ENCODE results near the gene SLFN13. TPM values are rescaled to one million over a fixed set of nuclear protein-coding genes. Genes with fewer than 3 reads are reported as not detected.

Gene SLFN13
- total and polyA plus RNA-seq, 2 of the 4 experiments (the other 2 are of a cell fraction): 1.7 to 3.9 TPM

DNA sequence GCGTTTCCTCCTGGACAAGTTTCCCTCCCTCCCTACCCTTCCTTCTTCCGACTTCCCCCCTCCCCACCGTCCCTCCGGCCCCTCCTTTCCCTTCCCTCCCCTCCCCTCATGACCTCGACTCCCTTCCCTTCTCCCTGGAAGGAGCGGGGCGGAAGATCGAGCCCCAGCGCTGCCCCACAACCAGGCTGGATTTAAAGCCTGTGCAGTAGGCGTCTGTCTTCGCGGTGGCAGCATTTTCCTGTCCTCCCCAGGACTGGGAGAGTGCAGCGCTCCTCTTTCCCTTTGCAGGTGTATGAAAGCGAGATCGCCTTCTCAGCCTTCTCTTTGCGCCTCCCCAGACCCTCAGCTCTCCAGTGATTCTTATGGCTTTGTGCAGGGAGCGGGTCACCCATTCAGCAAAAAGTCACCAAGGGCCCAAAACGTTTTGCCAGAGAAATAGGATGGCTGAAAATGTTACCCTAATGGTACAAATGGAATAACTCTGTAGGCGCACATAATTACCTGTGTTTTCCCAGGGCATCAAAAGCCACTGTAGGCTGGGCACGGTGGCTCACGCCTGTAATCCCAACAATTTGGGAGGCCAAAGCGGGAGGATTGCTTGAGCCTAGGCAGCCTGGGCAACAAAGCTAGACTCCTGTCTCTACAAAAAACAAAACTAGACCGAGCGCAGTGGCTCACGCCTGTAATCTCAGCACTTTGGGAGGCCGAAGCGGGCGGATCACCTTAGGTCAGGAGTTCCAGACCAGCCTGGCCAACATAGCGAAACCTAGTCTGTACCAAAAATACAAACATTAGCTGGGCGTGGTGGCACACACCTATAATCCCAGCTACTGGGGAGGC lies 48.1 kb upstream of the SLFN13 start:
- TF ChIP-seq, protein P1, sequence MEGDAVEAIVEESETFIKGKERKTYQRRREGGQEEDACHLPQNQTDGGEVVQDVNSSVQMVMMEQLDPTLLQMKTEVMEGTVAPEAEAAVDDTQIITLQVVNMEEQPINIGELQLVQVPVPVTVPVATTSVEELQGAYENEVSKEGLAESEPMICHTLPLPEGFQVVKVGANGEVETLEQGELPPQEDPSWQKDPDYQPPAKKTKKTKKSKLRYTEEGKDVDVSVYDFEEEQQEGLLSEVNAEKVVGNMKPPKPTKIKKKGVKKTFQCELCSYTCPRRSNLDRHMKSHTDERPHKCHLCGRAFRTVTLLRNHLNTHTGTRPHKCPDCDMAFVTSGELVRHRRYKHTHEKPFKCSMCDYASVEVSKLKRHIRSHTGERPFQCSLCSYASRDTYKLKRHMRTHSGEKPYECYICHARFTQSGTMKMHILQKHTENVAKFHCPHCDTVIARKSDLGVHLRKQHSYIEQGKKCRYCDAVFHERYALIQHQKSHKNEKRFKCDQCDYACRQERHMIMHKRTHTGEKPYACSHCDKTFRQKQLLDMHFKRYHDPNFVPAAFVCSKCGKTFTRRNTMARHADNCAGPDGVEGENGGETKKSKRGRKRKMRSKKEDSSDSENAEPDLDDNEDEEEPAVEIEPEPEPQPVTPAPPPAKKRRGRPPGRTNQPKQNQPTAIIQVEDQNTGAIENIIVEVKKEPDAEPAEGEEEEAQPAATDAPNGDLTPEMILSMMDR (conservative IDR thresholded peaks at IDR 0.05; ENCODE audit: low read depth, low read length): no peak
- TF ChIP-seq NFE2L2 (IDR thresholded peaks at IDR 0.05; ENCODE audit: low read depth, low read length) (no peak), RCOR1 (IDR thresholded peaks at IDR 0.05; ENCODE audit: insufficient replicate concordance, low read length) (no peak), SMC3 (IDR thresholded peaks at IDR 0.05; ENCODE audit: low read depth, low read length) (no peak), RAD21 (IDR thresholded peaks at IDR 0.05; ENCODE audit: low read length) (no peak), MAFK (IDR thresholded peaks at IDR 0.05; ENCODE audit: low read depth, low read length) (no peak), FOS (IDR thresholded peaks at IDR 0.05; ENCODE audit: low read depth, low read length) (no peak), RFX5 (IDR thresholded peaks at IDR 0.05; ENCODE audit: low read depth, low read length) (no peak)
- TF ChIP-seq, protein P2, sequence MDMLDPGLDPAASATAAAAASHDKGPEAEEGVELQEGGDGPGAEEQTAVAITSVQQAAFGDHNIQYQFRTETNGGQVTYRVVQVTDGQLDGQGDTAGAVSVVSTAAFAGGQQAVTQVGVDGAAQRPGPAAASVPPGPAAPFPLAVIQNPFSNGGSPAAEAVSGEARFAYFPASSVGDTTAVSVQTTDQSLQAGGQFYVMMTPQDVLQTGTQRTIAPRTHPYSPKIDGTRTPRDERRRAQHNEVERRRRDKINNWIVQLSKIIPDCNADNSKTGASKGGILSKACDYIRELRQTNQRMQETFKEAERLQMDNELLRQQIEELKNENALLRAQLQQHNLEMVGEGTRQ (IDR thresholded peaks at IDR 0.05; ENCODE audit: low read depth, low read length): no peak
- TF ChIP-seq, protein P3, sequence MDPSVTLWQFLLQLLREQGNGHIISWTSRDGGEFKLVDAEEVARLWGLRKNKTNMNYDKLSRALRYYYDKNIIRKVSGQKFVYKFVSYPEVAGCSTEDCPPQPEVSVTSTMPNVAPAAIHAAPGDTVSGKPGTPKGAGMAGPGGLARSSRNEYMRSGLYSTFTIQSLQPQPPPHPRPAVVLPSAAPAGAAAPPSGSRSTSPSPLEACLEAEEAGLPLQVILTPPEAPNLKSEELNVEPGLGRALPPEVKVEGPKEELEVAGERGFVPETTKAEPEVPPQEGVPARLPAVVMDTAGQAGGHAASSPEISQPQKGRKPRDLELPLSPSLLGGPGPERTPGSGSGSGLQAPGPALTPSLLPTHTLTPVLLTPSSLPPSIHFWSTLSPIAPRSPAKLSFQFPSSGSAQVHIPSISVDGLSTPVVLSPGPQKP (IDR thresholded peaks at IDR 0.05; ENCODE audit: borderline replicate concordance, low read depth, low read length): no peak
- POLR2A ChIA-PET (ENCODE audit: unreplicated experiment): no interaction called here
- no TSS peak for BruUV-seq (replicated peaks)

More for the DNA sequence above, 48.1 kb upstream of the SLFN13 start:
- no peak overlapping the region for H3K4me3 ChIP-seq (ENCODE audit: insufficient read depth, low read depth, low read length)
- 67% methylated on average over 9 of the region's 30 CpGs; no CpG with 5 or more reads in 1 of the 2 experiments for WGBS, 2 experiments (ENCODE audit: extremely low coverage in 2 of 2, insufficient read length in 1 of 2)
- intact Hi-C loops (cut with micrococcal nuclease) (no loop called here), in situ Hi-C loops (cut with MboI; ENCODE audit: low sequenced_read_pairs) (no loop called here), dilution Hi-C loops (cut with HindIII; ENCODE audit: low sequenced_read_pairs, unreplicated experiment) (no loop called here)
- no peak overlapping the region for H3K14ac ChIP-seq (replicated peaks; ENCODE audit: low read depth, low read length)
- no peak overlapping the region for H4K91ac ChIP-seq (ENCODE audit: insufficient read depth, low read depth, low read length)
- no peak overlapping the region for H4K5ac ChIP-seq (ENCODE audit: low read depth, low read length)
- H2AFZ ChIP-seq (replicated peaks; ENCODE audit: low read length, poor library complexity): no peak overlapping the region
- no peaks in the 10 kb centered on the region for H3K79me1 ChIP-seq (ENCODE audit: low read depth in 1 of 2, low read length in 2 of 2)
- no peak overlapping the region for H3K18ac ChIP-seq (ENCODE audit: low read depth, low read length)
- peaks cover 2% of the 10 kb centered on the region; the same call in 1 of the 2 replicates for H3K9me3 ChIP-seq (ENCODE audit: control insufficient read depth, insufficient read depth, low read length)
- H2BK20ac ChIP-seq (ENCODE audit: low read depth, low read length): no peak overlapping the region
- no peaks in the 10 kb centered on the region for H3K36me3 ChIP-seq (ENCODE audit: control insufficient read depth, insufficient read depth, low read length)
- H3K23ac ChIP-seq (ENCODE audit: low read depth, low read length): no peak overlapping the region
- no peak overlapping the region for H2AK9ac ChIP-seq (replicated peaks; ENCODE audit: low read depth, low read length, poor library complexity)
- H2AK5ac ChIP-seq (ENCODE audit: low read depth, low read length): no peak overlapping the region
- no peak overlapping the region for H3K9ac ChIP-seq (ENCODE audit: low read depth, low read length)
- no peak overlapping the region for H2BK15ac ChIP-seq (ENCODE audit: low read depth, low read length)
- H3K56ac ChIP-seq (ENCODE audit: extremely low read depth, insufficient read depth, low read length): no peak overlapping the region
- H2BK120ac ChIP-seq (ENCODE audit: low read depth, low read length): no peak overlapping the region
- H2BK5ac ChIP-seq (ENCODE audit: low read depth, low read length, poor library complexity, severe bottlenecking): no peak overlapping the region
- ATAC-seq (ENCODE audit: low read depth) (no peak), DNase-seq (no peak)
- CTCF ChIA-PET: no interaction called here
- H3K4me1 ChIP-seq (ENCODE audit: control insufficient read depth, insufficient read depth, low read length): no peaks in the 10 kb centered on the region
- no peaks in the 10 kb centered on the region for H4K20me1 ChIP-seq (ENCODE audit: insufficient read depth, low read length)
- no peak overlapping the region for H4K8ac ChIP-seq (ENCODE audit: low read depth in 2 of 2, low read length in 2 of 2)
- H3K4ac ChIP-seq (ENCODE audit: low read depth, low read length): no peak overlapping the region
- no peak overlapping the region for H3K4me2 ChIP-seq (ENCODE audit: low read depth, low read length)
- H3K27ac ChIP-seq (ENCODE audit: insufficient read depth, low read length): no peak overlapping the region
- no peaks in the 10 kb centered on the region for H3K9me1 ChIP-seq (ENCODE audit: insufficient read depth, low read length)
- peaks cover 51% of the 10 kb centered on the region for H3K27me3 ChIP-seq (ENCODE audit: control insufficient read depth, insufficient read depth, low read length)

All from IMR-90 (cell line).